NCI-H1092 (cell line): ENCODE data around the gene ZNF57.
A peak's percentile ranks its signal among the peaks of the same experiment; 100 is the strongest.
"Not testable (repeated sequence)": the region's sequence is repeated elsewhere in the genome, so short reads cannot be mapped to it uniquely, and the experiment has no call there.

ENCODE experiments used
- DNase-seq: peaks from one replicate; lab custom pipeline; 2025; lab: John Stamatoyannopoulos, UW

ZNF57 gene

GRCh38 chr19:2896694-2897093 lies 4.0 kb upstream of the ZNF57 start:
- DNase-seq, result no peak

- DNase-seq, result no peak
Measured at GRCh38 chr19:2902590-2903218, 2.0 kb downstream of the ZNF57 start.

- not testable (repeated sequence) for DNase-seq
Measured at GRCh38 chr19:2903326-2903725, 2.6 kb downstream of the ZNF57 start.

- DNase-seq, result no peak
Measured at GRCh38 chr19:2905918-2906519, 5.3 kb downstream of the ZNF57 start.

- DNase-seq, result no peak
Measured at GRCh38 chr19:2906631-2907195, 6.0 kb downstream of the ZNF57 start.

- DNase-seq, result no peak
Measured at GRCh38 chr19:2912306-2912705, 11.6 kb downstream of the ZNF57 start.

GRCh38 chr19:2917275-2918184 lies 16.8 kb downstream of the ZNF57 start:
- no peak for DNase-seq

- DNase-seq, result no peak
Measured at GRCh38 chr19:2922987-2923386, 22.3 kb downstream of the ZNF57 start.

- DNase-seq, result peak; percentile 42
Measured at GRCh38 chr19:2923510-2923909, 22.8 kb downstream of the ZNF57 start.

GRCh38 chr19:2926341-2927031 lies 25.8 kb downstream of the ZNF57 start:
- no peak for DNase-seq

- DNase-seq, result no peak
Measured at GRCh38 chr19:2927032-2927430, 26.3 kb downstream of the ZNF57 start.

GRCh38 chr19:2933490-2933910 lies 32.8 kb downstream of the ZNF57 start:
- DNase-seq, result no peak

- DNase-seq, result not testable (repeated sequence)
Measured at GRCh38 chr19:2935863-2936262, 35.1 kb downstream of the ZNF57 start.

GRCh38 chr19:2942928-2943640 lies 42.4 kb downstream of the ZNF57 start:
- no peak for DNase-seq

GRCh38 chr19:2944403-2944774 lies 43.7 kb downstream of the ZNF57 start:
- DNase-seq, result no peak

- DNase-seq, result peak; percentile 99
Measured at GRCh38 chr19:2944775-2945574, 44.2 kb downstream of the ZNF57 start, which contains the start of gene ZNF77. Gene ZNF77 (minus strand): TSS chr19:2944971. CDS start chr19:2944840, 131 bp downstream.

- no peak for DNase-seq
Measured at GRCh38 chr19:2945575-2946184, 45.0 kb downstream of the ZNF57 start.

GRCh38 chr19:2949939-2950285 lies 49.2 kb downstream of the ZNF57 start:
- DNase-seq, result no peak

- peak; percentile 99 for DNase-seq
Measured at GRCh38 chr19:2950286-2951124, 49.8 kb downstream of the ZNF57 start.
